Prostate gland (tissue), 2 donors: ENCODE data around the gene ZSWIM5. TPM values are rescaled to one million over a fixed set of nuclear protein-coding genes. Genes with fewer than 3 reads are reported as not detected.
A peak's percentile ranks its signal among the peaks of the same experiment; 100 is the strongest.
"Not testable (repeated sequence)": the region's sequence is repeated elsewhere in the genome, so short reads cannot be mapped to it uniquely, and the experiment has no call there.

Experiments
- DNase-seq: peaks from one replicate; pipeline ENCODE4 v3.0.0-alpha.2; 2019; ENCODE audit warnings: low spot score
- H3K27ac ChIP-seq, 2 donors: fragments of 200-600 bp; sonication (generic); 2 replicates each; pipeline ENCODE4 v1.5.1; 2017 to 2019
- H3K27me3 ChIP-seq: fragments of 200-600 bp; sonication (generic); replicated peaks from 2 replicates; pipeline ENCODE4 v1.5.1; 2019; ENCODE audit not compliant: insufficient read depth
- H3K36me3 ChIP-seq, 2 donors: fragments of 200-600 bp; sonication (generic); 1 replicate in 1 of 2; 2 replicates in 1 of 2; pipeline versions ENCODE4 v1.5.1 to v1.8.1; 2017 to 2019
- H3K4me1 ChIP-seq: fragments of 200-600 bp; sonication (generic); replicated peaks from 2 replicates; pipeline ENCODE4 v1.5.1; 2019
- H3K4me3 ChIP-seq, 2 donors: fragments of 200-600 bp; sonication (generic); 2 replicates each; pipeline ENCODE4 v1.5.1; 2017 to 2019
- H3K9me3 ChIP-seq: fragments of 200-600 bp; sonication (generic); 2 replicates; pipeline ENCODE4 v1.5.1; 2017
- POLR2A ChIP-seq: fragments of 450-650 bp; IDR thresholded peaks from one replicate; pipeline ENCODE4 v1.6.1; 2016; ENCODE audit warnings: antibody characterized with exemption, mild to moderate bottlenecking
- POLR2AphosphoS5 ChIP-seq: sonication (generic); formaldehyde crosslinking; IDR thresholded peaks from one replicate; pipeline ENCODE4 v1.6.1; 2017; ENCODE audit warnings: antibody characterized with exemption
- WGBS: methylation state at CpG from one replicate; pipeline ENCODE4 v1.1.5; 2018; 5-methylcytosine and 5-hydroxymethylcytosine counted together
- intact Hi-C: fragments of 100-400 bp; cut with DNase I; formaldehyde crosslinking; loops from one replicate; pipeline ENCODE4 v1.14.2; 2022
- total RNA-seq, 2 donors: library from RNA; depleted of rRNA; stranded (reverse); fragments of >200 nt; gene quantifications; one replicate each; pipeline ENCODE4 v1.1.0, GENCODE V29; 2016
- TF ChIP-seq, protein P1 (sequence below), 4 experiments: fragments of 200-600 bp in 2 of 4; fragments of 450-650 bp in 2 of 4; sonication (generic) in 2 of 4; IDR thresholded peaks; 1 replicate in 3 of 4; 2 replicates in 1 of 4; pipeline ENCODE4 v1.5.1; 2016 to 2019; ENCODE audit warnings: antibody characterized with exemption in 4 of 4, mild to moderate bottlenecking in 2 of 4, moderate library complexity in 2 of 4

Gene ZSWIM5
- total RNA-seq: 10 to 100 TPM in 1 of 2 donors, 1 to 10 TPM in 1; 7.2 to 18.6 TPM

- TF ChIP-seq, protein P1, sequence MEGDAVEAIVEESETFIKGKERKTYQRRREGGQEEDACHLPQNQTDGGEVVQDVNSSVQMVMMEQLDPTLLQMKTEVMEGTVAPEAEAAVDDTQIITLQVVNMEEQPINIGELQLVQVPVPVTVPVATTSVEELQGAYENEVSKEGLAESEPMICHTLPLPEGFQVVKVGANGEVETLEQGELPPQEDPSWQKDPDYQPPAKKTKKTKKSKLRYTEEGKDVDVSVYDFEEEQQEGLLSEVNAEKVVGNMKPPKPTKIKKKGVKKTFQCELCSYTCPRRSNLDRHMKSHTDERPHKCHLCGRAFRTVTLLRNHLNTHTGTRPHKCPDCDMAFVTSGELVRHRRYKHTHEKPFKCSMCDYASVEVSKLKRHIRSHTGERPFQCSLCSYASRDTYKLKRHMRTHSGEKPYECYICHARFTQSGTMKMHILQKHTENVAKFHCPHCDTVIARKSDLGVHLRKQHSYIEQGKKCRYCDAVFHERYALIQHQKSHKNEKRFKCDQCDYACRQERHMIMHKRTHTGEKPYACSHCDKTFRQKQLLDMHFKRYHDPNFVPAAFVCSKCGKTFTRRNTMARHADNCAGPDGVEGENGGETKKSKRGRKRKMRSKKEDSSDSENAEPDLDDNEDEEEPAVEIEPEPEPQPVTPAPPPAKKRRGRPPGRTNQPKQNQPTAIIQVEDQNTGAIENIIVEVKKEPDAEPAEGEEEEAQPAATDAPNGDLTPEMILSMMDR (IDR thresholded peaks at IDR 0.05): peak in 1 of 4 experiments; percentile 14
- peak; percentile 34 for TF ChIP-seq POLR2A
- no peak for TF ChIP-seq POLR2AphosphoS5
- peak within 1 kb of the TSS; percentile 78 to 81 for H3K4me3 ChIP-seq
- H3K36me3 ChIP-seq: no peaks in the 10 kb centered on the region
- peak within 1 kb of the TSS; percentile 91 to 92 for H3K27ac ChIP-seq
- intact Hi-C loops: loop anchor here (5.0 kb wide), 1 partner anchor 56 kb away; no protein-coding TSS in a partner anchor
- no peaks in the 10 kb centered on the region for H3K4me1 ChIP-seq
- DNase-seq: peak; percentile 63
- WGBS: under 1% methylated on average over 47 of the region's 118 CpGs
- H3K9me3 ChIP-seq: no peaks in the 10 kb centered on the region
- H3K27me3 ChIP-seq: no peaks in the 10 kb centered on the region
These were observed at the start of gene ZSWIM5 for GRCh38 chr1:45205910-45206721. TSS of gene ZSWIM5 (minus strand) at chr1:45206605. CDS start at chr1:45206350, 255 bp downstream.

DNA sequence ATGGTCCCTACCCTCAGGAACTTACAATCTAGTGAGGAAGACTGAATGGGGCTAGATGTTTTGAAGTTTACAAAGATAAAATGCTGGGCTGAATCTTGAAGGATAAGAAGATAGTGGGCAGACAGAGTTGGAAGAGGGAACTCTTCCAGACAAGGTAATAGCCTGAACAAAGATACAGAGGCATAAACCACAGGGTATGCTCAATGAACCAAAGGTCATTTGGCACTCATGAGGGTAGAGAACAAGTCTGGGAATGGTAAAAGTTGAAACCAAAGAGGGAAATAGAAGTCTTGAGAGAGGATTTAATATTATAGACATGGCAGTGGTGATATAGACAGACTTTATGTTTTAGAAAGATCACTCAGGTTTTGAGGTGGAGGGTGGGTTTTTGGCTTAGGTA lies 48.1 kb upstream of the ZSWIM5 start:
- DNase-seq: no peak
- H3K4me3 ChIP-seq: no peak overlapping the region
- no peak for TF ChIP-seq POLR2AphosphoS5
- no peaks in the 10 kb centered on the region for H3K4me1 ChIP-seq
- no peaks in the 10 kb centered on the region for H3K27me3 ChIP-seq
- no peaks in the 10 kb centered on the region for H3K36me3 ChIP-seq
- no peak overlapping the region for H3K27ac ChIP-seq
- no peaks in the 10 kb centered on the region for H3K9me3 ChIP-seq
- intact Hi-C loops: no loop called here

DNA sequence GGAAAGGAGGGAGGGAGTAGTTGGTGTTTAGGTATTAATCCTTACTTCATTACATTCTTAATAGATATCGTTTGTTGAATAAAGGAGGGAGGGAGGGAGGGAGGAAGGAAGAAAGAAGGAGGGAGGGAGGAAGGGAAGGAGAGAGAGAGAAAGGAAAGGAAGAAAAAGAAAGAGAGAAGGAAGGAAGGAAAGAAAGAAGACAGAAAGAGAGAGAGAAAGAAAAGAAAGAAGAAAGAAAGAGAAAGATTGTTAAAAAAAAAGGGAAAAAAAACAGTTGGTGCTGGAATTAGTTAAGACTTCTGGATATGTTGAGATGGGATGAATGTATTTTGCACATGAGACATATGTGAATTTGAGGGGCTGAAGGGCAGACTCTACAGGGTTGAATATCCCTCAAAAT lies 44.1 kb upstream of the ZSWIM5 start:
- DNase-seq: no peak
- Histone ChIP-seq H3K4me1 (no peaks in the 10 kb centered on the region), H3K36me3 (no peaks in the 10 kb centered on the region), H3K9me3 (no peaks in the 10 kb centered on the region), H3K27me3 (no peaks in the 10 kb centered on the region), H3K4me3 (no peak overlapping the region), H3K27ac (no peak overlapping the region)
- whole genome bisulfite sequencing: 0% methylated on average over 1 of the region's 1 CpG
- intact Hi-C loops: no loop called here
- no peak for TF ChIP-seq POLR2A
- TF ChIP-seq, protein P1 (IDR thresholded peaks at IDR 0.05): no peak
- no peak for TF ChIP-seq POLR2AphosphoS5

DNA sequence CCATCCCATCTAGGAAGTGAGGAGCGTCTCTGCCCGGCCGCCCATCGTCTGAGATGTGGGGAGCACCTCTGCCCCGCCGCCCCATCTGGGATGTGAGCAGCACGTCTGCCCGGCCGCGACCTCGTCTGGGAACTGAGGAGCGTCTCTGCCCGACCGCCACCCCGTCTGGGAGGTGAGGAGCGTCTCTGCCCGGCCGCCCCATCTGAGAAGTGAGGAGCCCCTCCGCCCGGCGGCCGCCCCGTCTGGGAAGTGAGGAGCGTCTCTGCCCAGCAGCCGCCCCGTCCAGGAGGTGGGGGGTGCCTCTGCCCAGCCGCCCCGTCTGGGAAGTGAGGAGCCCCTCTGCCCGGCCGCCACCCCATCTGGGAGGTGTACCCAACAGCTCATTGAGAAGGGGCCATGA lies 41.6 kb upstream of the ZSWIM5 start:
- DNase-seq, intact Hi-C loops, H3K27me3 ChIP-seq, H3K27ac ChIP-seq, H3K4me3 ChIP-seq, H3K9me3 ChIP-seq, H3K36me3 ChIP-seq, H3K4me1 ChIP-seq: not testable (repeated sequence)
- WGBS: 98% methylated on average over 15 of the region's 30 CpGs

- TF ChIP-seq POLR2AphosphoS5 (peak; percentile 66), POLR2A (no peak)
- TF ChIP-seq, protein P1 (IDR thresholded peaks at IDR 0.05): no peak
- no peaks in the 10 kb centered on the region for H3K27me3 ChIP-seq
- H3K27ac ChIP-seq: no peak overlapping the region
- H3K9me3 ChIP-seq: no peaks in the 10 kb centered on the region
- H3K4me1 ChIP-seq: no peaks in the 10 kb centered on the region
- 24% methylated on average over 2 of the region's 2 CpGs for WGBS
- H3K36me3 ChIP-seq: no peaks in the 10 kb centered on the region
- intact Hi-C loops: no loop called here
- no peak overlapping the region for H3K4me3 ChIP-seq
- peak; percentile 5 for DNase-seq
These were observed 40.4 kb upstream of the ZSWIM5 start for GRCh38 chr1:45246760-45247159.

DNA sequence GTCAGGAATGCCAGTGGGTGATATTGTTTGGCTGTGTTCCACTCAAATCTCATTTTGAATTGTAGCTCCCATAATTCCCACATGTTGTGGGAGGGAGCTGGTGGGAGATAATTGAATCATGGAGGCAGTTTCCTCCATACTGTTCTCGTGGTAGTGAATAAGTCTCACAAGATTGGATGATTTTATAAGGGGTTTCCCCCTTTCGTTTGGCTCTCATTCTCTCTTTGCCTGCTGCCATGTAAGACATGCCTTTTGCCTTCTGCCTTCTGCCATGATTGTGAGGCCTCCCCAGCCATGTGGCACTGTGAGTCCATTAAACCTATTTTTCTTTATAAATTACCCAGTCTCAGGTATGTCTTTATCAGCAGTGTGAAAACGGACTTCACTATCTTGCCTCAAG lies 40.0 kb upstream of the ZSWIM5 start:
- DNase-seq, H3K27ac ChIP-seq, H3K36me3 ChIP-seq, H3K9me3 ChIP-seq, H3K4me1 ChIP-seq, H3K4me3 ChIP-seq, intact Hi-C loops, H3K27me3 ChIP-seq: not testable (repeated sequence)
- WGBS: 50% methylated on average over 3 of the region's 3 CpGs
